Muscle of leg (tissue), 11 donors: ENCODE results near the gene NPAS3. TPM values are rescaled to one million over a fixed set of nuclear protein-coding genes. Genes with fewer than 3 reads are reported as not detected.

Experiments
- DNase-seq: peaks from one replicate; pipeline ENCODE4 v3.0.0; 2013
- H3K27ac ChIP-seq: one replicate; pipeline ENCODE4 v1.5.1; 2013; ENCODE audit warnings: mild to moderate bottlenecking, low read length, control low read depth
- H3K27me3 ChIP-seq: one replicate; pipeline ENCODE4 v1.6.1; 2013; ENCODE audit warnings: low read length; ENCODE audit not compliant: control insufficient read depth, insufficient read depth
- H3K36me3 ChIP-seq: one replicate; pipeline ENCODE4 v1.6.1; 2013; ENCODE audit warnings: low read length; ENCODE audit not compliant: control insufficient read depth, insufficient read depth
- H3K4me1 ChIP-seq: one replicate; pipeline ENCODE4 v1.6.1; 2013; ENCODE audit warnings: low read length; ENCODE audit not compliant: control insufficient read depth, insufficient read depth
- H3K4me3 ChIP-seq: one replicate; pipeline ENCODE4 v1.5.1; 2013; ENCODE audit warnings: low read length, control low read depth
- H3K9me3 ChIP-seq: replicated peaks from 2 replicates; pipeline ENCODE4 v1.6.1; 2013; ENCODE audit warnings: low read depth, low read length; ENCODE audit not compliant: control insufficient read depth
- WGBS: methylation state at CpG from one replicate; pipeline ENCODE4 v1.1.5; 2013; ENCODE audit warnings: missing lambda C conversion rate; ENCODE audit not compliant: insufficient coverage; 5-methylcytosine and 5-hydroxymethylcytosine counted together
- polyA plus RNA-seq, 8 donors: library from polyadenylated mRNA; unstranded; fragments of 120-200 nt; gene quantifications; one replicate each; pipeline versions ENCODE4 v1.2.1 to v1.2.3, GENCODE V29; 2013; ENCODE audit warnings: inconsistent platforms in 1 of 8, low replicate concordance in 1 of 8; ENCODE audit not compliant: insufficient read length in 8 of 8, insufficient read depth in 1 of 8
- total RNA-seq: library from RNA; stranded (reverse); fragments of 120-200 nt; gene quantifications from one replicate; pipeline ENCODE4 v1.2.4, GENCODE V29; 2013

NPAS3 gene
- total and polyA plus RNA-seq, 9 donors: 3.4 to 7.6 (median 5.1) TPM

DNA sequence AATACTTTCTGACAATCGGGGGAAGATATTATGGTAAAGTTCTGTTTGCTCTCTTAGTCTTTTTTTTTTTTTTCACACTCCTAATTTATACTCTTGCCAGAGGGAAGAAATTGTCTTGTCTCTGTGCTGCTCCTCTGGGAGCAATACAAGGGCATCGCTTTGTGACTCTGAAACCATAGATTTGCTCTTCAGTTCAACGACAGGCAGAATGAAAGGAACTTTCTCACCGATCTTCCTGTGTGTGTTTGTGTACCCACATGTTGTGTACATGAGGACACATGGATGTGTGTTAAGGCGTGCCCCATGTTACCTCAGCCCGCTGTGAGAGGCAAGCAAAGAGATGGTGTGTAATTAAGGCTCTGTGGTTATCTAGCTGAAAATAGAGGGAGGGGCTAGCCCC is 554.6 kb downstream of the NPAS3 start:
- H3K4me1 ChIP-seq: no peaks in the 10 kb centered on the region
- H3K9me3 ChIP-seq: no peaks in the 10 kb centered on the region
- DNase-seq: no peak
- WGBS: 41% methylated on average over 3 of the region's 6 CpGs
- no peak overlapping the region for H3K4me3 ChIP-seq
- no peaks in the 10 kb centered on the region for H3K36me3 ChIP-seq
- no peak overlapping the region for H3K27ac ChIP-seq
- no peaks in the 10 kb centered on the region for H3K27me3 ChIP-seq

DNA sequence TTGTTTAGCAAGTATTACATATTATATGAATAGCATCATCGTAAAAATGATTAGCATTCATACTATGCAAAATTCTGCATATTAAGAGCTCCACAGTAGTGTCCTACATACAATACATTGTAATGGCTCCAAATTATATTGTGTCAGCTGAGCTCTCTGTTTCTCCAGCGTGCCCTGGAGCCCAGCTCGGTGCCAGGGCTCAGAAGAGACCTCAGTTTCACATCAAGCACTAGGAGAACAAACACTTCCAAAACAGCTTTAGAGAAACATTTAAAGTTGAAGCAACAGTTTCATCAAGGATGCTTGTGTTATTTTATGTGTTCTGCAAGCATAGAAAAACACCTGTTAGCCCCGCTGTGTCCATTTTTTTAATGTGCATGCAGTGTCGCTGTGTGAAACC is 555.3 kb downstream of the NPAS3 start:
- no peaks in the 10 kb centered on the region for H3K27me3 ChIP-seq
- 79% methylated on average over 4 of the region's 5 CpGs for WGBS
- no peak overlapping the region for H3K4me3 ChIP-seq
- DNase-seq: no peak
- H3K9me3 ChIP-seq: no peaks in the 10 kb centered on the region
- H3K36me3 ChIP-seq: no peaks in the 10 kb centered on the region
- H3K27ac ChIP-seq: no peak overlapping the region
- H3K4me1 ChIP-seq: no peaks in the 10 kb centered on the region

DNA sequence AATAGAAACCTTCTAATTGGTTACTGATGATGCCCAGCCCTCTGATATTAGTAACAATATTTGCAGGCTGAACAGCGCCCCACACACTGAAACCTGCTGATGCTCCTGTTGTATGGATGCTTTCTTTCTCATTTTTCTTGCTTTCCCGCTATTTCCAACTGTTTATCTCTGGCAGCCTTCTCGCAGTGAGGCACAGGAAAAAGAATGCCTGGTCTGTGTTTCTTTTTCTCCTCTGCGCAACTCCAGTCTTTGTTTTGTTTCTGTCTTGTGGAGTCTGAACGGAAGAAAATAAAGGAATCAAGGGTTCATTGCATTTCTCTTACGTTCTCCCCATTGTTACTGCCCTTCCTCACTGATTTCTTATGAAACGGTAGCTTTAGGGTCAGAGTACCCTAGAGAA is 561.0 kb downstream of the NPAS3 start:
- H3K4me1 ChIP-seq: no peaks in the 10 kb centered on the region
- WGBS: 83% methylated on average over 2 of the region's 7 CpGs
- no peaks in the 10 kb centered on the region for H3K27me3 ChIP-seq
- H3K36me3 ChIP-seq: no peaks in the 10 kb centered on the region
- H3K4me3 ChIP-seq: no peak overlapping the region
- no peak for DNase-seq
- no peak overlapping the region for H3K27ac ChIP-seq
- H3K9me3 ChIP-seq: no peaks in the 10 kb centered on the region

DNA sequence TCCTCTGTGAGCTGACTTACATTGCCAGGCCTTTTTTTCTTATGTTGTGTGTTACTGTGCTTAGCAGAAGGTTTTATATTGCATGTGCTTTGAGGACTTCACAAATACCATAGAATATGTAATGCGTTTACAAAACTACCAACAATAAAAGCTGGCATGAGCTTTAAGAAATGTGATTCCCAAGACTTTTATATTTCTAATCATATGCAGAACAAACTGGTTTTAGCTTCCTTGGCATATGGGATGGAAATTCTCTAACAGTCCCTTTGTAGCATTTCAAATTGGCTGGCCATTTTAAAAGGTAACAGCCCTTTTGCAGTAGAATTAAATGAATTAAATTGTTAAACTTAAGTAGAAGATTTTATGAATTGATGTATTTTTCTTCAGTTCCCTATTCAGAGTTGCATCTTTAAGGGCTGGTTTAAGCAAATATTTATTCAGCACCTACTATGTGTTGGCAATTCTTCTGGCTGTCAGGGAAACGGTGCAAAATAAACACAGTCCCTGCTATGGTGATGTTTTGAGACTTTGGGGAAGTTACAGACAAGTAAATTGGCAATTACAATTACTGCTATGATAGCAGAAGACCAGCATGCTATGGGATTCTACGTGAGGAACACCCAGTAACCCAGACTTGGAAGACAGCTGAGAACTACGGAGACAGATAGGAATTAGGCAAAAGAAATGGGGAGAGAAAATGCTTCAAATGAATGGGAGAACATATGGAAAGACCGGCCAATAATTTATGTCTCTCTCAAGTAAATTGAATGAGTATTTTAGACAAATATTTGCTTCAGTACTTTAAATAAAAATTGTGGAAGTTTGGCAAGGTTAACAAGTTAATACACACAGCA is 565.8 kb downstream of the NPAS3 start:
- peak; percentile 86 for DNase-seq
- H3K4me3 ChIP-seq: no peak overlapping the region
- WGBS: 55% methylated on average over 2 of the region's 5 CpGs
- no peaks in the 10 kb centered on the region for H3K27me3 ChIP-seq
- peak overlapping the region; percentile 37 for H3K27ac ChIP-seq
- H3K36me3 ChIP-seq: no peaks in the 10 kb centered on the region
- peaks cover 3% of the 10 kb centered on the region for H3K4me1 ChIP-seq
- no peaks in the 10 kb centered on the region for H3K9me3 ChIP-seq

DNA sequence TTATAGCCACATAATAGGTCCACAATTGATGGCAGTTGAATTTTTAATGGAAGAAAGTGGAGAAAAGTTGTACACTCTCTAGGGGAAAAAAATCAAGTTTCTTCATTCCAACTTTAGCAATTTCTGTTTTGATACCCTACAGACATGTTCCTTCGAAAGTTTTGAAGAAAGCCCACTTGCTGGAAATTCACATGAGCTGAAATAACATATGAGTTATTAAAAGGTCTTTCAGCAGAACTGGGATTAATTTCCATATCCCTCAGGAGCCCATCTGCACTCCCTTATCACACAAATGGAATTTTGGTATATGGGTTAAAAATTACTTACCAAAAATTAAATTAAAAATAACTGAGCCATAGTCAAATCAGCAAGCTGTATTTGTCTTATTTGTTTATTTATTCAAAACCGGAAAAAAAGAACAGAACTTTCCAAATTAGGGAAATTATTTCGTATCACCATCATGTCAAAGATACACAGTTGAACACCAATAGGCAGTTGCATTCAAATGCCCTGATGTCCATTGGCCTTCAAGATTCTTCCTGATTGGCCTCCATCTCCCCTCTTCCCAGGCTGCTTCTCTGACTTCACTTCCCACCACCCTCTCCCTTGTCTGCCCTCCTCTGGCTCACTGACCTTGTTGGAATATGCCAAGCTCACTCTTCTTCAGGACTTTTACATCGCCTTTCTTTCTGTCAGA is 566.7 kb downstream of the NPAS3 start:
- Histone ChIP-seq H3K36me3 (no peaks in the 10 kb centered on the region), H3K27me3 (no peaks in the 10 kb centered on the region), H3K9me3 (no peaks in the 10 kb centered on the region), H3K27ac (no peak overlapping the region), H3K4me3 (no peak overlapping the region), H3K4me1 (peaks cover 9% of the 10 kb centered on the region)
- DNase-seq: peak; percentile 67
- 94% methylated on average over 2 of the region's 4 CpGs for WGBS

DNA sequence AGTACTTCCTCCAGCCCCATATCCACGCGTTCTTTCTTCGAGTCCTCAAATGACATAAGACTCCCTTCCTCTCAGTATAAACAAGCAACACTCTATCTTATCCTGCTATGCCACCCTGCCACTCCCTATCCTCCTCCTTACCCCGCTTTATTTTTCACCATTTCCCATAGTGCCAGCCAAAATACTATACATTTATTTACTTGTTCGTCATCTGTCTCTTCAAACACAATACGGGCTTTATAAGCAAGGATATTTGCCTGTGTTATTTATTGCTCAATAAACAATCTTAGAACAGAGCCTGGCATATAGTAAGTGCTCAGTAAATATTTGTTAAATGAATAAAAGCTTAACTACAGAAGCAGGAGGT is 567.3 kb downstream of the NPAS3 start:
- H3K36me3 ChIP-seq: no peaks in the 10 kb centered on the region
- no peak for DNase-seq
- 92% methylated on average over 3 of the region's 6 CpGs for WGBS
- H3K27me3 ChIP-seq: no peaks in the 10 kb centered on the region
- H3K4me1 ChIP-seq: peaks cover 9% of the 10 kb centered on the region
- H3K9me3 ChIP-seq: no peaks in the 10 kb centered on the region
- H3K27ac ChIP-seq: no peak overlapping the region
- H3K4me3 ChIP-seq: no peak overlapping the region

DNA sequence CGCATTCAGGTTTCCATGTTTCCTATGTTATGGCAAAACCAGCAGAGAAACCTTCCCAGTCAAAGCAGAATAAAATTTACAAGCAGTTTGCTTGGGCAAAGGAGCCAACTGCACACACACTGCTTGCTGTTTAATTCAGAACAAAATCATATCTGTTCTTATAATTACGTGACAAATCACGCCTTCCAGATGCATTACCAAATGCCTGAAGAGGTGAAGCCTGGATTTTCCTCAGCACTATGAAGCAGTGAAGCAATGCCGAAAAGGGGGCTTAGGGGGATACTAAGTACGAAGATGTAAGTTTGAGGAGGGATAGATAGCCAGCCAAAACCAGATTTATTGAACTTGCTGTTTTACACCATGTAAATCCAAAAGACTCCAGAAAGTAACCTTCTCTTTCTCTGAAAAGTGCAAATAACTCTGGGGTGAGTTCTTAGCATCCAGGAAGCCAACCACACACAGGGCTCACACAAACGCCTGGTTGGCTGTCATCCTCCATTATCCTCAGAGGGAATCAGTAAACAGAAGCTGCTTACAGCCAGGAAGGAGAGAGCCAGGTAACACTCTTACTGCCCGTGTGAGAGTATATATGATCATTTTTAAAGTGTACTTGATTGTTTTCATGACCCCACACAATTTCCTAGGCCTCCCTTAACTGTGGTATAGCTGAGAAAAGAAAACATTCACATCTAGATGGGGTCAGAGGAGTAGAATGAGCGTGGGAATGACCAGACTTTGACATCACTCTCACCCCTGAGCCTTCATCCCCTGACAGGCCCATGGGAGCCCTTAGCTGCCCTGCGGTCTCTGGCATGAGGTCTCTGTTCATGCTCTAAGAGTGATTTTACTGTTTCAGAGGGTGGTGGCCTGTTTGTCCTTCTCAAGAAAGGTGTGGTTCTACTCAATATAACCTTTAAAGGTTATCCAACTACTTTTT is 569.7 kb downstream of the NPAS3 start:
- peak; percentile 23 for DNase-seq

DNA sequence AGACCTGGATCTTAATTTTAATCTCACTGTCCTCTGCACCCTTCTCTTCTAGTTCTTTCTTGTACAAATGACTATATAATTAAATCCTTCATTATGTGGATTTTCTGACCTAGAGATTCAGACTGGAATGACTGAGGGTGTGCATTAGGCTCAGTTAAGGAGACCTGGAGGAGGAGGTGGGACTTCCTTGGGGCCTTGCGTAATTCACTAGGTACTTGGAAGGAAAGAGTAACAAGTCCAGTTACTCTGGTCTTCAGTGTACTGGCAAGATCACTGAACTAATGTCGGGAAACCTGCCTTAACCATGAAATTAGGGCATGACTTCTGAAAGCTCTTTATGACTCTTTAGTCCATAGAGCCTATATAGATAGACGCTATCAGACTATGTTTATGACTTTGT is 570.8 kb downstream of the NPAS3 start:
- H3K27ac ChIP-seq: no peak overlapping the region
- peaks cover 9% of the 10 kb centered on the region for H3K4me1 ChIP-seq
- no peaks in the 10 kb centered on the region for H3K36me3 ChIP-seq
- H3K9me3 ChIP-seq: no peaks in the 10 kb centered on the region
- 94% methylated on average over 2 of the region's 3 CpGs for WGBS
- H3K27me3 ChIP-seq: no peaks in the 10 kb centered on the region
- DNase-seq: no peak
- H3K4me3 ChIP-seq: no peak overlapping the region

More for the DNA sequence above, 569.7 kb downstream of the NPAS3 start:
- H3K27me3 ChIP-seq: no peaks in the 10 kb centered on the region
- H3K4me3 ChIP-seq: no peak overlapping the region
- H3K36me3 ChIP-seq: no peaks in the 10 kb centered on the region
- H3K9me3 ChIP-seq: no peaks in the 10 kb centered on the region
- H3K4me1 ChIP-seq: peaks cover 9% of the 10 kb centered on the region
- no peak overlapping the region for H3K27ac ChIP-seq
- WGBS: 58% methylated on average over 2 of the region's 9 CpGs

DNA sequence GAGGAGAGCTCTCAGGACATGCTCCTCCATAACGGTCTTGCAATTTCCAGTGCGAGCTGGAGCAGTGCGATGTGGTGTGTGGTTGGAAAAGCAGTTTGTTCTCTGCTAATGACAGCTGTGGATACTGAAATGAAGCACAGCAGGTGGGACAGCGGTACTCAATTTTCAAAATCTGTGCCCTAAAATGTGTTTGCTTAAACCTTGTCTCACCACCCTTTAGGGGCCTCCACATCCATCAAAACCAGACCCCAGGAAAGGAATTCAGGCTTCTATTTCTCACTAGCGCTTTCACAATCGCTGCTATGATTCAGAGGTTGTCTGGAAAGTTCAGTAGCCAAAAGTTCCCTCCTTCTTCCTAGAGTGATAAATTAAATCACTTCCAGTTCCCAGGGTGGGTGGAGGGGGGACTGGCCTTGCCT is 571.4 kb downstream of the NPAS3 start:
- WGBS: 39% methylated on average over 4 of the region's 6 CpGs
- DNase-seq: peak; percentile 40

DNA sequence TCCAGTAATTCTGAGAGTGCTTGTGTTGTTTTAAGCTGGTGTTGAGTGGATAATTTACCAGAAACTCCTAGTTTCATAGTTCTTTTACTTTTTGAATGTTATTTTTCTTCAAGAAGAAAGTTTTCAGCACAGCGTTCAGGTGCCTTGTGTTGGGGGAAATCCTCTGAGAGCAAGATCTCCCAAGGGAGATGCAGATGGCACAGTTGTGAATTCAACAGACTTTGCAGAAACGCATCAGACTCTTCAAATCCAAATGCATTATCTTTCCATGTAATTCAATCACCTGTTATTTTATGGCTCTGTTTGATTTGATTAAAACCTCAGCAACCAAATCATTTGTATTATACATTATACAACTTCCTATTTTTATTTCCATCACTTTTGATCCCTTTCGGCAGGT is 572.3 kb downstream of the NPAS3 start:
- Histone ChIP-seq H3K36me3 (no peaks in the 10 kb centered on the region), H3K27ac (no peak overlapping the region), H3K4me1 (peaks cover 9% of the 10 kb centered on the region), H3K4me3 (no peak overlapping the region), H3K9me3 (no peaks in the 10 kb centered on the region), H3K27me3 (no peaks in the 10 kb centered on the region)
- WGBS: no CpG with 5 or more reads among the region's 3 CpGs
- no peak for DNase-seq

More for the DNA sequence above, 571.4 kb downstream of the NPAS3 start:
- Histone ChIP-seq H3K9me3 (no peaks in the 10 kb centered on the region), H3K4me3 (no peak overlapping the region), H3K27me3 (no peaks in the 10 kb centered on the region), H3K27ac (no peak overlapping the region), H3K36me3 (no peaks in the 10 kb centered on the region), H3K4me1 (peaks cover 9% of the 10 kb centered on the region)
